ENCODE results near the gene KANSL1.
"Not testable (repeated sequence)": the region's sequence is repeated elsewhere in the genome, so short reads cannot be mapped to it uniquely, and the experiment has no call there.

KANSL1 gene

DNA sequence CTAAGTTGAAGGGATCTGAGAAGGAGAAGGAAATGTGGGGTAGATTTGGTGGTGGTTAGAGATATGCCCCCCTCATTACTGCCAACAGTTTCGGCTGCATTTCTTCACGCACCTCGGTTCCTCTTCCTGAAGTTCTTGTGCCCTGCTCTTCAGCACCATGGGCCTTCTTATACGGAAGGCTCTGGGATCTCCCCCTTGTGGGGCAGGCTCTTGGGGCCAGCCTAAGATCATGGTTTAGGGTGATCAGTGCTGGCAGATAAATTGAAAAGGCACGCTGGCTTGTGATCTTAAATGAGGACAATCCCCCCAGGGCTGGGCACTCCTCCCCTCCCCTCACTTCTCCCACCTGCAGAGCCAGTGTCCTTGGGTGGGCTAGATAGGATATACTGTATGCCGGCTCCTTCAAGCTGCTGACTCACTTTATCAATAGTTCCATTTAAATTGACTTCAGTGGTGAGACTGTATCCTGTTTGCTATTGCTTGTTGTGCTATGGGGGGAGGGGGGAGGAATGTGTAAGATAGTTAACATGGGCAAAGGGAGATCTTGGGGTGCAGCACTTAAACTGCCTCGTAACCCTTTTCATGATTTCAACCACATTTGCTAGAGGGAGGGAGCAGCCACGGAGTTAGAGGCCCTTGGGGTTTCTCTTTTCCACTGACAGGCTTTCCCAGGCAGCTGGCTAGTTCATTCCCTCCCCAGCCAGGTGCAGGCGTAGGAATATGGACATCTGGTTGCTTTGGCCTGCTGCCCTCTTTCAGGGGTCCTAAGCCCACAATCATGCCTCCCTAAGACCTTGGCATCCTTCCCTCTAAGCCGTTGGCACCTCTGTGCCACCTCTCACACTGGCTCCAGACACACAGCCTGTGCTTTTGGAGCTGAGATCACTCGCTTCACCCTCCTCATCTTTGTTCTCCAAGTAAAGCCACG, 165.9 kb downstream of the KANSL1 start:
- no peak for DNase-seq (ENCODE audit: extremely low read depth in 1 of 2, low read depth in 1 of 2)

DNA sequence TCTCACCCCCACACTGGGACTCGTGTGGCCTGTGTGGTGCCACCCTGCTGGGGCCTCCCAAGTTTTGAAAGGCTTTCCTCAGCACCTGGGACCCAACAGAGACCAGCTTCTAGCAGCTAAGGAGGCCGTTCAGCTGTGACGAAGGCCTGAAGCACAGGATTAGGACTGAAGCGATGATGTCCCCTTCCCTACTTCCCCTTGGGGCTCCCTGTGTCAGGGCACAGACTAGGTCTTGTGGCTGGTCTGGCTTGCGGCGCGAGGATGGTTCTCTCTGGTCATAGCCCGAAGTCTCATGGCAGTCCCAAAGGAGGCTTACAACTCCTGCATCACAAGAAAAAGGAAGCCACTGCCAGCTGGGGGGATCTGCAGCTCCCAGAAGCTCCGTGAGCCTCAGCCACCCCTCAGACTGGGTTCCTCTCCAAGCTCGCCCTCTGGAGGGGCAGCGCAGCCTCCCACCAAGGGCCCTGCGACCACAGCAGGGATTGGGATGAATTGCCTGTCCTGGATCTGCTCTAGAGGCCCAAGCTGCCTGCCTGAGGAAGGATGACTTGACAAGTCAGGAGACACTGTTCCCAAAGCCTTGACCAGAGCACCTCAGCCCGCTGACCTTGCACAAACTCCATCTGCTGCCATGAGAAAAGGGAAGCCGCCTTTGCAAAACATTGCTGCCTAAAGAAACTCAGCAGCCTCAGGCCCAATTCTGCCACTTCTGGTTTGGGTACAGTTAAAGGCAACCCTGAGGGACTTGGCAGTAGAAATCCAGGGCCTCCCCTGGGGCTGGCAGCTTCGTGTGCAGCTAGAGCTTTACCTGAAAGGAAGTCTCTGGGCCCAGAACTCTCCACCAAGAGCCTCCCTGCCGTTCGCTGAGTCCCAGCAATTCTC, 166.8 kb downstream of the KANSL1 start:
- DNase-seq (ENCODE audit: extremely low read depth in 1 of 2, low read depth in 1 of 2) = no peak

DNA sequence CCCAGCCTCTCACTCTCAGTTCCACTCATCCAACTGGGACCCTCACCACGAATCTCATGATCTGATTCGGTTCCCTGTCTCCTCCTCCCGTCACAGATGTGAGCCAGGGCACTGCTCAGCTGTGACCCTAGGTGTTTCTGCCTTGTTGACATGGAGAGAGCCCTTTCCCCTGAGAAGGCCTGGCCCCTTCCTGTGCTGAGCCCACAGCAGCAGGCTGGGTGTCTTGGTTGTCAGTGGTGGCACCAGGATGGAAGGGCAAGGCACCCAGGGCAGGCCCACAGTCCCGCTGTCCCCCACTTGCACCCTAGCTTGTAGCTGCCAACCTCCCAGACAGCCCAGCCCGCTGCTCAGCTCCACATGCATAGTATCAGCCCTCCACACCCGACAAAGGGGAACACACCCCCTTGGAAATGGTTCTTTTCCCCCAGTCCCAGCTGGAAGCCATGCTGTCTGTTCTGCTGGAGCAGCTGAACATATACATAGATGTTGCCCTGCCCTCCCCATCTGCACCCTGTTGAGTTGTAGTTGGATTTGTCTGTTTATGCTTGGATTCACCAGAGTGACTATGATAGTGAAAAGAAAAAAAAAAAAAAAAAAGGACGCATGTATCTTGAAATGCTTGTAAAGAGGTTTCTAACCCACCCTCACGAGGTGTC, 167.6 kb downstream of the KANSL1 start:
- no peak for DNase-seq (ENCODE audit: extremely low read depth in 1 of 2, low read depth in 1 of 2)

DNA sequence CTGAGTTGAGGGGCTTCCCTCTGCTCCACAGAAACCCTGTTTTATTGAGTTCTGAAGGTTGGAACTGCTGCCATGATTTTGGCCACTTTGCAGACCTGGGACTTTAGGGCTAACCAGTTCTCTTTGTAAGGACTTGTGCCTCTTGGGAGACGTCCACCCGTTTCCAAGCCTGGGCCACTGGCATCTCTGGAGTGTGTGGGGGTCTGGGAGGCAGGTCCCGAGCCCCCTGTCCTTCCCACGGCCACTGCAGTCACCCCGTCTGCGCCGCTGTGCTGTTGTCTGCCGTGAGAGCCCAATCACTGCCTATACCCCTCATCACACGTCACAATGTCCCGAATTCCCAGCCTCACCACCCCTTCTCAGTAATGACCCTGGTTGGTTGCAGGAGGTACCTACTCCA, 168.2 kb downstream of the KANSL1 start:
- no peak for DNase-seq (ENCODE audit: extremely low read depth in 1 of 2, low read depth in 1 of 2)

DNA sequence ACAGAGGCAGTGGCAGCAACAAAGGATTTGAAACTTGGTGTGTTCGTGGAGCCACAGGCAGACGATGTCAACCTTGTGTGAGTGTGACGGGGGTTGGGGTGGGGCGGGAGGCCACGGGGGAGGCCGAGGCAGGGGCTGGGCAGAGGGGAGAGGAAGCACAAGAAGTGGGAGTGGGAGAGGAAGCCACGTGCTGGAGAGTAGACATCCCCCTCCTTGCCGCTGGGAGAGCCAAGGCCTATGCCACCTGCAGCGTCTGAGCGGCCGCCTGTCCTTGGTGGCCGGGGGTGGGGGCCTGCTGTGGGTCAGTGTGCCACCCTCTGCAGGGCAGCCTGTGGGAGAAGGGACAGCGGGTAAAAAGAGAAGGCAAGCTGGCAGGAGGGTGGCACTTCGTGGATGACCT, 168.6 kb downstream of the KANSL1 start:
- no peak for DNase-seq (ENCODE audit: extremely low read depth in 1 of 2, low read depth in 1 of 2)

DNA sequence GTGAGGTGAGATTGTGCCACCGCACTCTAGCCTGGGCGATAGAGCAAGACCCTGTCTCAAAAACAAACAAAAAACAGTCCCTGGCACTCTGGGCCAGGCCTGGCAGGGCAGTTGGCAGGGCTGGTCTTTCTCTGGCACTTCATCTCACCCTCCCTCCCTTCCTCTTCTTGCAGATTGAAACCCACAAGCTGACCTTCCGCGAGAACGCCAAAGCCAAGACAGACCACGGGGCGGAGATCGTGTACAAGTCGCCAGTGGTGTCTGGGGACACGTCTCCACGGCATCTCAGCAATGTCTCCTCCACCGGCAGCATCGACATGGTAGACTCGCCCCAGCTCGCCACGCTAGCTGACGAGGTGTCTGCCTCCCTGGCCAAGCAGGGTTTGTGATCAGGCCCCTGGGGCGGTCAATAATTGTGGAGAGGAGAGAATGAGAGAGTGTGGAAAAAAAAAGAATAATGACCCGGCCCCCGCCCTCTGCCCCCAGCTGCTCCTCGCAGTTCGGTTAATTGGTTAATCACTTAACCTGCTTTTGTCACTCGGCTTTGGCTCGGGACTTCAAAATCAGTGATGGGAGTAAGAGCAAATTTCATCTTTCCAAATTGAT, 169.3 kb downstream of the KANSL1 start:
- no peak for DNase-seq (ENCODE audit: extremely low read depth in 1 of 2, low read depth in 1 of 2)

DNA sequence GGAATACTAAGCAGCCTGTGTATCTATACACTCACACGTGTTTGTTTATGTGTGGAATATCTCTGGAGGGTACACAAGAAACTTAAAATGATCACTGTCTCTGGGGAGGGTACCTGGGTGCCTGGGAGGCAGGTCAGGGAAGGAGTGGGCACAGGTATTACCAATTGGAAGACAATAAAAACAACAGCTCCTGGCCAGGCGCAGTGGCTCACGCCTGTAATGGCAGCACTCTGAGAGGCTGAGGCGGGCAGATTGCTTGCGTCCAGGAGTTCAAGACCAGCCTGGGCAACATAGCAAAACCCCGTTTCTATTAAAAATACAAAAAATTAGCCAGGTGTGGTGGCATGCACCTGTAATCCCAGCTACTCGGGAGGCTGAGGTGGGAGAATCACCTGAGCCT, 169.9 kb downstream of the KANSL1 start:
- DNase-seq (ENCODE audit: extremely low read depth in 1 of 2, low read depth in 1 of 2) = not testable (repeated sequence)

DNA sequence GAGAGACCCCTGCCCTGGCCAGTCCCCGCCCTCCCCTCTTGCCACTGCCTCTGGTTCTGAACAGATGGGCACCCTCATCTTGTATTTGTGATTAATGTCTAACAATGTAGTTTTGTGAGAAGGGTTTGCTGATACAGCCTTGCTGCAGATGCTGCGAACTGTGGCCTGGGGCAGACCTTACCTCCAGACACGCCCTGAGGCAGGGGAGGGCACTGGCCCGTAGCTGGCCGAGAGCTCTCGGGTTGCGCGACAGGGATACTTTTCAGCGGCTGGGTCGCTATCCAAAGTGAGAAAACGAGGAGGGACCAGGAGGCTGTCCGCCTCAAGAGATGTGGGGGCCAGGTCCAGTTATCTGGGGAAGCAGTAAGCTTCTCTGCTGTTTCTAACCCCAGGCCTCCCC, 172.2 kb downstream of the KANSL1 start:
- DNase-seq (ENCODE audit: extremely low read depth in 1 of 2, low read depth in 1 of 2) = no peak

DNA sequence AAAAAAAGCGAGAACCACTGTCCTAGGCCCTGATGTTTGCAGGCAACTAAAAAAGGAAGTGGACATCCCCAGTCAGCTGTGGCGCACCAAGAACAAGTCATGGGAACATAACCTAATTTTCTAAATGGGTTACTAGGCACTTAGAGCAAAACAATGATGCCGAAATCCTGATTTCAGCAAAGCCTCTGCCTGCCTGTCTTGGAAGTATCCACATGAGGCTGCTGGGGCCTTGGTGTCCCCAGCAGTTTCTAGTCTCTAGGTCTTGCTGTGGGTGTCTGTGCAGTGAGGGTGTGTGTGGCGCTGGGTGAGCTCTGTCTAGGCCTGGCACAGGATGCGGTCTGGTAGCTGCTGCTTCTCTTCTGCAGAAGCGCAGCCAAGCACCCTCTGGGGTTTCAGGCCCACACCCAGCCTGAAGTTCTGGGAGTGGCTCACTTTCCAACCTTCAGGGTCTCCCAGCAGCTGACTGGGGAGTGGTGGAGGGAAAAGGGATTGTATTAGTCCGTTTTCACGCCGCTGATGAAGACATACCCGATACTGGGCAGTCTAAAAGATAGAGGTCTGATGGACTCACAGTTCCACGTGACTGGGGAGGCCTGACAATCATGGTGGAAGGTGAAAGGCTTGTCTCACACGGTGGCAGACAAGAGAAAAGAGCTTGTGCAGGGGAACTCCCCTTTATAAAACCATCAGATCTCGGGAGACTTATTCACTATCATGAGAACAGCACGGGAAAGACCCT, 173.0 kb downstream of the KANSL1 start:
- peak in 1 of 2 donors; percentile 29 for DNase-seq (ENCODE audit: extremely low read depth in 1 of 2, low read depth in 1 of 2)

DNA sequence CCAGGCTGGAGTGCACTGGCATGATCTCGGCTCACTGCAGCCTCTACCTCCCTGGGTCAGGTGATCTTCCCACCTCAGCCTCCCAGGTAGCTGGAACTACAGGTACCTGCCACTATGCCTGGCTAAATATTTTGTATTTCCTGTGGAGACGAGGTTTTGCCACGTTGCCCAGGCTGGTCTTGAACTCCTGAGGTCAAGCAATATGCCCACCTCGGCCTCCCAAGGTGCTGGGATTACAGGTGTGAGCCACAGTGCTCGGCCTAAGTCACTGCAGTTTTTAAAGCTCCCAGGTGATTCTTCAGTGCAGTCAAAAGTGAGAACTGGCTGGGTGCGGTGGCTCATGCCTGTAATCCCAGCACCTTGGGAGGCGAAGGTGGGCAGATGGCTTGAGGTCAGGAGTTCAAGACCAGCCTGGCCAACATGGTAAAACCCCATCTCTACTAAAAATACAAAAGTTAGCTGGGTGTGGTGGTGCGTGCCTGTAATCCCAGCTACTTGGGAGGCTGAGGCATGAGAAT, 173.8 kb downstream of the KANSL1 start:
- not testable (repeated sequence) for DNase-seq (ENCODE audit: extremely low read depth in 1 of 2, low read depth in 1 of 2)

DNA sequence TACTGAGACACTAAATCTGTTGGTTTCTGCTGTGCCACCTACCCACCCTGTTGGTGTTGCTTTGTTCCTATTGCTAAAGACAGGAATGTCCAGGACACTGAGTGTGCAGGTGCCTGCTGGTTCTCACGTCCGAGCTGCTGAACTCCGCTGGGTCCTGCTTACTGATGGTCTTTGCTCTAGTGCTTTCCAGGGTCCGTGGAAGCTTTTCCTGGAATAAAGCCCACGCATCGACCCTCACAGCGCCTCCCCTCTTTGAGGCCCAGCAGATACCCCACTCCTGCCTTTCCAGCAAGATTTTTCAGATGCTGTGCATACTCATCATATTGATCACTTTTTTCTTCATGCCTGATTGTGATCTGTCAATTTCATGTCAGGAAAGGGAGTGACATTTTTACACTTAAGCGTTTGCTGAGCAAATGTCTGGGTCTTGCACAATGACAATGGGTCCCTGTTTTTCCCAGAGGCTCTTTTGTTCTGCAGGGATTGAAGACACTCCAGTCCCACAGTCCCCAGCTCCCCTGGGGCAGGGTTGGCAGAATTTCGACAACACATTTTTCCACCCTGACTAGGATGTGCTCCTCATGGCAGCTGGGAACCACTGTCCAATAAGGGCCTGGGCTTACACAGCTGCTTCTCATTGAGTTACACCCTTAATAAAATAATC, 179.6 kb downstream of the KANSL1 start:
- DNase-seq (ENCODE audit: extremely low read depth in 1 of 2, low read depth in 1 of 2) = no peak

DNA sequence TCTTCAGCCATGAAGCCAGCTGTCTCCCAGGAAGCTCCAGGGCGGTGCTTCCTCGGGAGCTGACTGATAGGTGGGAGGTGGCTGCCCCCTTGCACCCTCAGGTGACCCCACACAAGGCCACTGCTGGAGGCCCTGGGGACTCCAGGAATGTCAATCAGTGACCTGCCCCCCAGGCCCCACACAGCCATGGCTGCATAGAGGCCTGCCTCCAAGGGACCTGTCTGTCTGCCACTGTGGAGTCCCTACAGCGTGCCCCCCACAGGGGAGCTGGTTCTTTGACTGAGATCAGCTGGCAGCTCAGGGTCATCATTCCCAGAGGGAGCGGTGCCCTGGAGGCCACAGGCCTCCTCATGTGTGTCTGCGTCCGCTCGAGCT, 180.1 kb downstream of the KANSL1 start:
- no peak for DNase-seq (ENCODE audit: extremely low read depth in 1 of 2, low read depth in 1 of 2)

DNA sequence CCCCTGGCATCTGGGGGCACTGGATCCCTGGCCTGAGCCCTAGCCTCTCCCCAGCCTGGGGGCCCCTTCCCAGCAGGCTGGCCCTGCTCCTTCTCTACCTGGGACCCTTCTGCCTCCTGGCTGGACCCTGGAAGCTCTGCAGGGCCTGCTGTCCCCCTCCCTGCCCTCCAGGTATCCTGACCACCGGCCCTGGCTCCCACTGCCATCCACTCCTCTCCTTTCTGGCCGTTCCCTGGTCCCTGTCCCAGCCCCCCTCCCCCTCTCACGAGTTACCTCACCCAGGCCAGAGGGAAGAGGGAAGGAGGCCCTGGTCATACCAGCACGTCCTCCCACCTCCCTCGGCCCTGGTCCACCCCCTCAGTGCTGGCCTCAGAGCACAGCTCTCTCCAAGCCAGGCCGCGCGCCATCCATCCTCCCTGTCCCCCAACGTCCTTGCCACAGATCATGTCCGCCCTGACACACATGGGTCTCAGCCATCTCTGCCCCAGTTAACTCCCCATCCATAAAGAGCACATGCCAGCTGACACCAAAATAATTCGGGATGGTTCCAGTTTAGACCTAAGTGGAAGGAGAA, 180.6 kb downstream of the KANSL1 start:
- DNase-seq (ENCODE audit: extremely low read depth in 1 of 2, low read depth in 1 of 2) = no peak

DNA sequence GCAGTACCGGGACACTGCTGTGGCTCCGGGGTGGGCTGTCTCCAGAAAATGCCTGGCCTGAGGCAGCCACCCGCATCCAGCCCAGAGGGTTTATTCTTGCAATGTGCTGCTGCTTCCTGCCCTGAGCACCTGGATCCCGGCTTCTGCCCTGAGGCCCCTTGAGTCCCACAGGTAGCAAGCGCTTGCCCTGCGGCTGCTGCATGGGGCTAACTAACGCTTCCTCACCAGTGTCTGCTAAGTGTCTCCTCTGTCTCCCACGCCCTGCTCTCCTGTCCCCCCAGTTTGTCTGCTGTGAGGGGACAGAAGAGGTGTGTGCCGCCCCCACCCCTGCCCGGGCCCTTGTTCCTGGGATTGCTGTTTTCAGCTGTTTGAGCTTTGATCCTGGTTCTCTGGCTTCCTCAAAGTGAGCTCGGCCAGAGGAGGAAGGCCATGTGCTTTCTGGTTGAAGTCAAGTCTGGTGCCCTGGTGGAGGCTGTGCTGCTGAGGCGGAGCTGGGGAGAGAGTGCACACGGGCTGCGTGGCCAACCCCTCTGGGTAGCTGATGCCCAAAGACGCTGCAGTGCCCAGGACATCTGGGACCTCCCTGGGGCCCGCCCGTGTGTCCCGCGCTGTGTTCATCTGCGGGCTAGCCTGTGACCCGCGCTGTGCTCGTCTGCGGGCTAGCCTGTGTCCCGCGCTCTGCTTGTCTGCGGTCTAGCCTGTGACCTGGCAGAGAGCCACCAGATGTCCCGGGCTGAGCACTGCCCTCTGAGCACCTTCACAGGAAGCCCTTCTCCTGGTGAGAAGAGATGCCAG, 181.3 kb downstream of the KANSL1 start:
- no peak for DNase-seq (ENCODE audit: extremely low read depth in 1 of 2, low read depth in 1 of 2)

DNA sequence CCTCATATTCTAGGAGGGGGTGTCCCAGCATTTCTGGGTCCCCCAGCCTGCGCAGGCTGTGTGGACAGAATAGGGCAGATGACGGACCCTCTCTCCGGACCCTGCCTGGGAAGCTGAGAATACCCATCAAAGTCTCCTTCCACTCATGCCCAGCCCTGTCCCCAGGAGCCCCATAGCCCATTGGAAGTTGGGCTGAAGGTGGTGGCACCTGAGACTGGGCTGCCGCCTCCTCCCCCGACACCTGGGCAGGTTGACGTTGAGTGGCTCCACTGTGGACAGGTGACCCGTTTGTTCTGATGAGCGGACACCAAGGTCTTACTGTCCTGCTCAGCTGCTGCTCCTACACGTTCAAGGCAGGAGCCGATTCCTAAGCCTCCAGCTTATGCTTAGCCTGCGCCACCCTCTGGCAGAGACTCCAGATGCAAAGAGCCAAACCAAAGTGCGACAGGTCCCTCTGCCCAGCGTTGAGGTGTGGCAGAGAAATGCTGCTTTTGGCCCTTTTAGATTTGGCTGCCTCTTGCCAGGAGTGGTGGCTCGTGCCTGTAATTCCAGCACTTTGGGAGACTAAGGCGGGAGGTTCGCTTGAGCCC, 182.5 kb downstream of the KANSL1 start:
- no peak for DNase-seq (ENCODE audit: extremely low read depth in 1 of 2, low read depth in 1 of 2)

DNA sequence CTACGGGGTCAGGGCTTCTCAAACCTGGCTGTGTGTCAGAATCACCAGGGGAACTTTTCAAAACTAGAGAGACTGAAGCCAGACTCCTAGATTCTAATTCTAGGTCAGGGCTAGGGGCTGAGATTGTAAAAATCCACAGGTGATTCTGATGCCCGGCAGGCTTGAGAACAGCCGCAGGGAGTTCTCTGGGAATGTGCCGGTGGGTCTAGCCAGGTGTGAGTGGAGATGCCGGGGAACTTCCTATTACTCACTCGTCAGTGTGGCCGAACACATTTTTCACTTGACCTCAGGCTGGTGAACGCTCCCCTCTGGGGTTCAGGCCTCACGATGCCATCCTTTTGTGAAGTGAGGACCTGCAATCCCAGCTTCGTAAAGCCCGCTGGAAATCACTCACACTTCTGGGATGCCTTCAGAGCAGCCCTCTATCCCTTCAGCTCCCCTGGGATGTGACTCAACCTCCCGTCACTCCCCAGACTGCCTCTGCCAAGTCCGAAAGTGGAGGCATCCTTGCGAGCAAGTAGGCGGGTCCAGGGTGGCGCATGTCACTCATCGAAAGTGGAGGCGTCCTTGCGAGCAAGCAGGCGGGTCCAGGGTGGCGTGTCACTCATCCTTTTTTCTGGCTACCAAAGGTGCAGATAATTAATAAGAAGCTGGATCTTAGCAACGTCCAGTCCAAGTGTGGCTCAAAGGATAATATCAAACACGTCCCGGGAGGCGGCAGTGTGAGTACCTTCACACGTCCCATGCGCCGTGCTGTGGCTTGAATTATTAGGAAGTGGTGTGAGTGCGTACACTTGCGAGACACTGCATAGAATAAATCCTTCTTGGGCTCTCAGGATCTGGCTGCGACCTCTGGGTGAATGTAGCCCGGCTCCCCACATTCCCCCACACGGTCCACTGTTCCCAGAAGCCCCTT, 183.3 kb downstream of the KANSL1 start:
- DNase-seq (ENCODE audit: extremely low read depth in 1 of 2, low read depth in 1 of 2) = no peak

DNA sequence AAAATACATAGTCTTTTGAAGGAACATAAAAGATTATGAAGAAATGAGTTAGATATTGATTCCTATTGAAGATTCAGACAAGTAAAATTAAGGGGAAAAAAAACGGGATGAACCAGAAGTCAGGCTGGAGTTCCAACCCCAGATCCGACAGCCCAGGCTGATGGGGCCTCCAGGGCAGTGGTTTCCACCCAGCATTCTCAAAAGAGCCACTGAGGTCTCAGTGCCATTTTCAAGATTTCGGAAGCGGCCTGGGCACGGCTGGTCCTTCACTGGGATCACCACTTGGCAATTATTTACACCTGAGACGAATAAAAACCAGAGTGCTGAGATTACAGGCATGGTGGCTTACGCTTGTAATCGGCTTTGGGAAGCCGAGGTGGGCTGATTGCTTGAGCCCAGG, 184.6 kb downstream of the KANSL1 start:
- no peak for DNase-seq (ENCODE audit: extremely low read depth in 1 of 2, low read depth in 1 of 2)
